ENCODE measurements around the gene MAPK4. TPM values are rescaled to one million over a fixed set of nuclear protein-coding genes. Genes with fewer than 3 reads are reported as not detected.

MAPK4 gene
- total and polyA plus RNA-seq, 7 donors = 0.60 to 16.1 (median 8.8) TPM; not detected in 1

DNA sequence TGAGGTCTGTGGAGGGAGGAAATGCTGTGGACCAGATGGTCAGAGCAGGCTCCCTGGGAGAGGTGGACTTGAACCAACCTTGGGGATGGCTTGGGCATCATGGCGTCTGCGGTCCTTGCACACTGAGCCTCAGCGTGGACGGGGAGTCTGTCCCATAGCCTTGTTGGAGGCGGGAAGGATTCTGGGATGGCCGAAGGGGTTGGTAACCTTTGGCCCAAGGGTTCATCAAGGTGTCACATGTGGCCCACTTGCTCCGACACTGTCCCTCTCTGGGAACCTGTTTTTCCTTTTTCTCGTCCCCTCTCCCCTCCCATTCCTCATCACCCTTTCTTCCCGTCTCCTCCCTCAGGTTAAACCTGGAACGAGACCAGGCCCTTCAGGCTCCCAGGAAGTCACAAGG lies 66.4 kb downstream of the MAPK4 start:
- intact Hi-C loops (cut with DNase I) = no loop called here
- Histone ChIP-seq H3K36me3 (no peaks in the 10 kb centered on the region), H3K27ac (no peak overlapping the region), H3K9me3 (no peaks in the 10 kb centered on the region), H3K4me1 (peaks cover 0 to 33% (median 12%) of the 10 kb centered on the region in 4 donors), H3K4me3 (no peak overlapping the region), H3K27me3 (no peaks in the 10 kb centered on the region)
- TF ChIP-seq POLR2A (IDR thresholded peaks at IDR 0.05) (no peak), POLR2AphosphoS5 (IDR thresholded peaks at IDR 0.05) (no peak), EP300 (IDR thresholded peaks at IDR 0.05) (no peak)
- TF ChIP-seq, protein P1, sequence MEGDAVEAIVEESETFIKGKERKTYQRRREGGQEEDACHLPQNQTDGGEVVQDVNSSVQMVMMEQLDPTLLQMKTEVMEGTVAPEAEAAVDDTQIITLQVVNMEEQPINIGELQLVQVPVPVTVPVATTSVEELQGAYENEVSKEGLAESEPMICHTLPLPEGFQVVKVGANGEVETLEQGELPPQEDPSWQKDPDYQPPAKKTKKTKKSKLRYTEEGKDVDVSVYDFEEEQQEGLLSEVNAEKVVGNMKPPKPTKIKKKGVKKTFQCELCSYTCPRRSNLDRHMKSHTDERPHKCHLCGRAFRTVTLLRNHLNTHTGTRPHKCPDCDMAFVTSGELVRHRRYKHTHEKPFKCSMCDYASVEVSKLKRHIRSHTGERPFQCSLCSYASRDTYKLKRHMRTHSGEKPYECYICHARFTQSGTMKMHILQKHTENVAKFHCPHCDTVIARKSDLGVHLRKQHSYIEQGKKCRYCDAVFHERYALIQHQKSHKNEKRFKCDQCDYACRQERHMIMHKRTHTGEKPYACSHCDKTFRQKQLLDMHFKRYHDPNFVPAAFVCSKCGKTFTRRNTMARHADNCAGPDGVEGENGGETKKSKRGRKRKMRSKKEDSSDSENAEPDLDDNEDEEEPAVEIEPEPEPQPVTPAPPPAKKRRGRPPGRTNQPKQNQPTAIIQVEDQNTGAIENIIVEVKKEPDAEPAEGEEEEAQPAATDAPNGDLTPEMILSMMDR (IDR thresholded peaks at IDR 0.05) = no peak
- no peak for DNase-seq
- 94 to 95% methylated on average over 10 of the region's 10 CpGs for WGBS, 2 donors

DNA sequence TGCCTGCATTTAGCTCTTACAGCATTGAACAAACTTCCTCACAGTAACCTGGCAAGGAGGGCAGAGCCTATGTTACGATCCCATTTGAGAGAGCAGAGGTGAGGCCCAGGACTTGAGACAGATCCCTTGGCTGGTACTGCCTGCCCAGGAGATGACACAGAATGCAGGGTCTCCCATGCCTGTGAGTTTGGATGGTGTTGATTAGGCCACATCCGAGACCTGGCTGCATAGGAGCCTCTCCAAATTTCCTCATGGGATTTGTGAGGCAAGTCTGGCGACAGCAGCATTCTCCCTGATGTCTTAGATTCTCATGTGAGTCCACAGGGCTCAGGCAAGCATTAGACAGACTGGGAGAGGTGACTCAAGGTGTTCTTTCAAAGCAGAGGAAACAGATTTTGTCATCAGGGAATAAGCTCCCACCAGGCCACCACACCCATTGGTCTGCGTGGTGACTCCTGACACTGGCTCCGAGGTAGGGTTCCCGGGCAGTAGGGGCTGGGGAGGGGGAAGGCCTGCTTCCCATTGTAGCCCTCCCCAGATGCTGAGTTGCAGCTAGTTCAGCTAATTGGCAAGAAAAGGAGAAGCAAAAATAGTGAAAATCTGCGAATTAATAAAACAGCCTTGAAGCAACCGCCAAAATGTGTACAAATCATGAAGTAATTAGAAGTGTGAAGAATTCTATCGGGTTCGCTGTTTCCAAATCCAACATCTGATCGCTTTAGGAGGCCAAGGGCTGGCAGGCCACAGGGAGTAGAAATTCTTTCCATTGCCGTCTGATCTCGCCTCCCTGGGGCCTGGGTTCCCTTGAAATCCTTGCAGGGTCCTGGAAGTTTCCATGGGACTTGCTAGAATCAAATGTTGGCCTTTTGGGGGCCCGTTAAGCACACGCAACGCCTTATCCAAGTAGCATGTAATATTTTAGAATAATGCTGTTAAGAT lies 68.0 kb downstream of the MAPK4 start:
- Histone ChIP-seq H3K4me1 (peaks cover 0 to 30% (median 20%) of the 10 kb centered on the region in 4 donors), H3K27ac (peak overlapping the region in 2 of 4 donors; percentile 8 to 69), H3K27me3 (no peaks in the 10 kb centered on the region), H3K36me3 (no peaks in the 10 kb centered on the region), H3K9me3 (no peaks in the 10 kb centered on the region), H3K4me3 (no peak overlapping the region)
- intact Hi-C loops (cut with DNase I) = no loop called here
- no peak for TF ChIP-seq POLR2AphosphoS5 (IDR thresholded peaks at IDR 0.05)
- TF ChIP-seq POLR2A (IDR thresholded peaks at IDR 0.05) = no peak
- DNase-seq = peak; percentile 52
- WGBS, 2 donors = 84 to 90% methylated on average over 16 of the region's 16 CpGs

DNA sequence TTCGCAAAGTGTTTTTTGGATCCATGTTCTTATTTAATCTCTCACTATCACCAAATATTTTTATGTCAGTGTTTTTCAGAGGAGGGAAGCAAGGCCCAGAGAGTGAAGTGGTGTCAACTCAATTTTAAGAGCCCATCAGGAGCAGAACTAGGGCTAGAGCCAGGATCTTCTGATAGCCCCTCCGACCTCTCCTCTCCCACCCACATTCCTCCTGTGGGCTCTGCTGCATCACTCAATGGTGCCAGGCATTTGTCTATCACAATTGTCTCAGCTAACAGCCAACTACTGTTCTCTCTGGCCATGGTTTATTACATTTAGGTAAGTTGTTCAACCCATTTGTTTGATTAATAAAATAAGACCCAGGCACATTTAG lies 68.6 kb downstream of the MAPK4 start:
- Histone ChIP-seq H3K27ac (peak overlapping the region in 3 of 4 donors; percentile 44 to 69 (median 60)), H3K9me3 (no peaks in the 10 kb centered on the region), H3K36me3 (no peaks in the 10 kb centered on the region), H3K4me1 (peaks cover 0 to 34% (median 21%) of the 10 kb centered on the region in 4 donors), H3K4me3 (no peak overlapping the region), H3K27me3 (no peaks in the 10 kb centered on the region)
- intact Hi-C loops (cut with DNase I) = no loop called here
- WGBS, 2 donors = 83 to 95% methylated on average over 2 of the region's 2 CpGs
- DNase-seq = no peak
- TF ChIP-seq POLR2A (IDR thresholded peaks at IDR 0.05) (no peak), EP300 (IDR thresholded peaks at IDR 0.05) (no peak), POLR2AphosphoS5 (IDR thresholded peaks at IDR 0.05) (no peak)
- TF ChIP-seq, protein P1 (IDR thresholded peaks at IDR 0.05) = no peak

DNA sequence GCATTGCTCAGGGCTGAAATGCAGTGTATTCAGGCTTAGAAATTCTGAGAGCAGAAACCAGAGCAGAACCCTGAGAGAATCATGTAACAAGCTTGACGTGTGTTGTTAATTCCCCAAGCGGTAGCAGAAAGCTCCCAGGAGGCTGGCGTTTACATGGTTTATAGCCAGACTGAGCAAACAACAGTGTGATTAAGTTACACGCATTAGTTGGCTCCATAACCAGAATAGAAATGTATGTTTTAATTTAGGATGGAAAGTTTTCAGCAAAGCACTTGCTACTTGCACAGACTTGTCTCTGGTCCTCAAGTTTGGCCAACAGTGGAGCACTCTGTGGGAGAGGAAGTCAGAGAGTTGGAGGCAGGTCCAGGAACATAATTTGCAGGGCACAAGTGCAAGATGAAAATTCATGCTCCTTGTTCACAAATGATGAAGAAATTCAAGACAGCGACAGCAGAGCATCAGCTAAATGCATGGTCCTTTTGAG lies 69.3 kb downstream of the MAPK4 start:
- intact Hi-C loops (cut with DNase I) = no loop called here
- Histone ChIP-seq H3K4me3 (no peak overlapping the region), H3K9me3 (no peaks in the 10 kb centered on the region), H3K27me3 (no peaks in the 10 kb centered on the region), H3K36me3 (no peaks in the 10 kb centered on the region), H3K4me1 (peaks cover 0 to 35% (median 21%) of the 10 kb centered on the region in 4 donors), H3K27ac (peak overlapping the region in 3 of 4 donors; percentile 44 to 69 (median 60))
- 31 to 59% methylated on average over 5 of the region's 5 CpGs for WGBS, 2 donors
- peak; percentile 53 for DNase-seq
- TF ChIP-seq POLR2A (IDR thresholded peaks at IDR 0.05) (no peak), EP300 (IDR thresholded peaks at IDR 0.05) (no peak), POLR2AphosphoS5 (IDR thresholded peaks at IDR 0.05) (no peak)
- TF ChIP-seq, protein P1 (IDR thresholded peaks at IDR 0.05) = no peak

DNA sequence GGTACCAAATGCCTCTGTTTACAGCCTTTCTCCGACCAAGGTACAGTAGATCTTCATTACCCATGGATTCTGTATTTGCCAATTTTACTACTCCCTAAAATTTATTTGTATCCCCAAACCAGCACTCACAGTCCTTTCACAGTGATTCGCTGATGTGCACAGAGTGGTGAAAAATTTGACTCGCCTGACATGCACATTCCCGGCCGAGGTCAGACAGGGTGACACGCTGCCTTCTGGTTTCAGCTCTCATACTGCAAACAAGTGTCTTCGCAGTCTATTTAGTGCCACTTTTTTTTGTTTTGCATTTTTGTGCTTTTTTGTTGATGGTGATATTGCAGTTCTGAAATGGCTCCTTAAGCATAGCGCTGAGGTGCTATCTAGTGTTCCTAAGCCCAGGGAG lies 71.0 kb downstream of the MAPK4 start:
- peak overlapping the region in 2 of 4 donors; percentile 69 for H3K27ac ChIP-seq

More for the DNA sequence above, 71.0 kb downstream of the MAPK4 start:
- Histone ChIP-seq H3K9me3 (no peaks in the 10 kb centered on the region), H3K4me3 (no peak overlapping the region), H3K4me1 (peaks cover 0 to 35% (median 21%) of the 10 kb centered on the region in 4 donors), H3K27me3 (no peaks in the 10 kb centered on the region), H3K36me3 (no peaks in the 10 kb centered on the region)
- intact Hi-C loops (cut with DNase I) = no loop called here
- 84 to 89% methylated on average over 8 of the region's 8 CpGs for WGBS, 2 donors
- peak; percentile 34 for DNase-seq
- TF ChIP-seq, protein P1 (IDR thresholded peaks at IDR 0.05) = no peak
- TF ChIP-seq POLR2AphosphoS5 (IDR thresholded peaks at IDR 0.05) = no peak

All from sigmoid colon (tissue), 7 donors.